Measurements from ENCODE around the gene FAM89A.

- TF ChIP-seq POLR2A (IDR thresholded peaks at IDR 0.05; ENCODE audit: low read depth, low read length), result no peak
- TF ChIP-seq POLR2AphosphoS5 (IDR thresholded peaks at IDR 0.05; ENCODE audit: low read depth, low read length), result no peak
- no peak for TF ChIP-seq TAF1 (IDR thresholded peaks at IDR 0.05; ENCODE audit: borderline replicate concordance, low read depth, low read length)
These were observed 4.5 kb upstream of the FAM89A start for GRCh38 chr1:231044588-231044987.

Data from GM12892 (cell line).